ENCODE measurements around the gene GLOD4. TPM values are rescaled to one million over a fixed set of nuclear protein-coding genes. Genes with fewer than 3 reads are reported as not detected.

Gene GLOD4
- total RNA-seq, 2 experiments from 2014 or later = 48.4 to 79.7 TPM

DNA sequence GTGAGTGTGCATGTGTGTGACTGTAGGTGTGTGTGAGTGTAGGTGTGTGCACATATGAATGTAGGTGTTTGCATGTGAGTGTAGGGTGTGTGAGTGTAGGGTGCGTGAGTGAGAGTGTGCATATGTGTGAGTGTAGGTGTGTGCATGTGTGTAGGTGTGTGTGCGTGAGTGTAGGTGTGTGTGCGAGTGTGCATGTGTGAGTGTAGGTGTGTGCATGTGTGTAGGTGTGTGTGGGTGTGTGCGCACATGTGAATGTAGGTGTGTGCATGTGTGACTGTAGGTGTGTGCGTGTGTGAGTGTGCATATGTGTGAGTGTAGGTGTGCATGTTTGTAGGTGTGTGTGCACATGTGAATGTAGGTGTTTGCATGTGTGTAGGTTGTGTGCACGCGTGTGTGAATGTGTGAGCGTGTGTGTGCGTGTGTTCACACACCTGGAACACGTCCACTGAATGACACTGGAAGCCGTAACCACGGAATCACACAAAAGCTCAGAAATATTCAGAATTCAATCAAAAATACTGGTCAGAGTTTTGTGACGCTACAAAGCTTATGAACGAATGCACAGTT lies 30.6 kb upstream of the GLOD4 start:
- TF ChIP-seq CTCF (conservative IDR thresholded peaks at IDR 0.05; ENCODE audit: low read length) (no peak), EZH2phosphoT487 (IDR thresholded peaks at IDR 0.05; ENCODE audit: borderline replicate concordance, low read depth, low read length) (no peak)
- Histone ChIP-seq H3K79me2 (ENCODE audit: insufficient read depth, low read depth, low read length) (no peaks in the 10 kb centered on the region), H3K4me1 (ENCODE audit: insufficient read depth, low read length, poor library complexity, severe bottlenecking) (no peaks in the 10 kb centered on the region), H3K9me3 (ENCODE audit: low read length) (no peaks in the 10 kb centered on the region), H4K20me1 (ENCODE audit: insufficient read depth, low read length) (no peaks in the 10 kb centered on the region), H3K9me2 (ENCODE audit: insufficient read depth, low read length) (no peaks in the 10 kb centered on the region), H3K27ac (ENCODE audit: low read depth, low read length, poor library complexity, severe bottlenecking) (no peak overlapping the region), H3K4me2 (ENCODE audit: low read length) (no peak overlapping the region), H3K4me3 (ENCODE audit: low read depth, low read length, poor library complexity, severe bottlenecking) (no peak overlapping the region), H3K36me3 (ENCODE audit: insufficient read depth, low read length) (no peaks in the 10 kb centered on the region), H2AFZ (ENCODE audit: low read length) (no peak overlapping the region)
- no peak for DNase-seq (ENCODE audit: low spot score)
- ChIA-PET CTCF (ENCODE audit: unreplicated experiment) (no interaction called here), POLR2A (no interaction called here)
- intact Hi-C loops (cut with micrococcal nuclease; ENCODE audit: unreplicated experiment) = no loop called here
- no TSS peak for BruUV-seq (replicated peaks)

- no peak overlapping the region for H3K27ac ChIP-seq (ENCODE audit: low read depth, low read length, poor library complexity, severe bottlenecking)
- H3K79me2 ChIP-seq (ENCODE audit: insufficient read depth, low read depth, low read length) = no peaks in the 10 kb centered on the region
- H3K4me2 ChIP-seq (ENCODE audit: low read length) = no peak overlapping the region
- ChIA-PET POLR2A (no interaction called here), CTCF (ENCODE audit: unreplicated experiment) (no interaction called here)
- no peak overlapping the region for H2AFZ ChIP-seq (ENCODE audit: low read length)
- intact Hi-C loops (cut with micrococcal nuclease; ENCODE audit: unreplicated experiment) = no loop called here
- no peak overlapping the region for H3K4me3 ChIP-seq (ENCODE audit: low read depth, low read length, poor library complexity, severe bottlenecking)
- H3K9me2 ChIP-seq (ENCODE audit: insufficient read depth, low read length) = no peaks in the 10 kb centered on the region
- DNase-seq (ENCODE audit: low spot score) = no peak
- TF ChIP-seq EZH2phosphoT487 (IDR thresholded peaks at IDR 0.05; ENCODE audit: borderline replicate concordance, low read depth, low read length) (no peak), CTCF (conservative IDR thresholded peaks at IDR 0.05; ENCODE audit: low read length) (no peak)
- no peaks in the 10 kb centered on the region for H3K36me3 ChIP-seq (ENCODE audit: insufficient read depth, low read length)
- no peaks in the 10 kb centered on the region for H4K20me1 ChIP-seq (ENCODE audit: insufficient read depth, low read length)
- H3K4me1 ChIP-seq (ENCODE audit: insufficient read depth, low read length, poor library complexity, severe bottlenecking) = no peaks in the 10 kb centered on the region
- no TSS peak for BruUV-seq (replicated peaks)
- H3K9me3 ChIP-seq (ENCODE audit: low read length) = no peaks in the 10 kb centered on the region
Observed at GRCh38 chr17:811051-811784, 29.1 kb upstream of the GLOD4 start.
